HCT116 (cell line): ENCODE results near the gene MTARC2. TPM values are rescaled to one million over a fixed set of nuclear protein-coding genes. Genes with fewer than 3 reads are reported as not detected.

Experiments
- ATAC-seq: fragments of 200-7000 bp; cut with Tn5 transposase; 2 replicates; pipeline ENCODE4 v1.9.1; 2020; ENCODE audit warnings: mild to moderate bottlenecking, moderate library complexity
- BruUV-seq: library from RNA; stranded (reverse); fragments of 400-500 nt; replicated peaks from 2 replicates; lab custom pipeline; 2021; lab: Mats Ljungman, UMichigan
- CTCF ChIA-PET: fragments of 300-600 bp; sonication (Branson Sonifier 250); formaldehyde crosslinking; loops from one replicate; lab custom pipeline; 2021; ENCODE audit warnings: antibody characterized with exemption; lab: Charles Lee
- POLR2A ChIA-PET: fragments of 300-600, 350-600 bp; sonication (Branson Sonifier 250); formaldehyde crosslinking; loops from one replicate; lab custom pipeline; 2021; ENCODE audit warnings: antibody characterized with exemption; lab: Charles Lee
- RAD21 ChIA-PET, 2 experiments: fragments of 300-600 bp; sonication (Branson Sonifier 250); formaldehyde crosslinking; loops; one replicate each; lab custom pipeline; 2023; ENCODE audit warnings: low total read pairs in 2 of 2; ENCODE audit not compliant: uncharacterized antibody in 2 of 2, unreplicated experiment in 2 of 2, low non-redundant PET in 1 of 2; lab: Charles Lee
- DNase-seq: peaks from one replicate; pipeline ENCODE4 v3.0.0-alpha.2; 2010; ENCODE audit warnings: low read depth, low spot score
- H2AFZ ChIP-seq: fragments of 200-600 bp; shearing (Covaris generic), sonication (generic); 2 replicates; pipeline ENCODE4 v1.6.1; 2017; ENCODE audit warnings: low read depth, mixed run types, mixed read lengths, antibody characterized with exemption, low read length; ENCODE audit not compliant: poor library complexity, severe bottlenecking
- H3K27ac ChIP-seq: 2 replicates; pipeline ENCODE4 v1.5.1; 2012; ENCODE audit warnings: low read depth, low read length
- H3K27me3 ChIP-seq: fragments of 200-600 bp; sonication (generic); 2 replicates; pipeline ENCODE4 v1.6.1; 2016; ENCODE audit warnings: mixed run types, low read length, mixed read lengths; ENCODE audit not compliant: insufficient read depth
- H3K36me3 ChIP-seq, 2 experiments: fragments of 200-500 bp in 1 of 2; fragments of 200-600 bp in 1 of 2; sonication (Bioruptor generic) in 1 of 2; sonication (generic) in 1 of 2; 2 replicates each; pipeline versions ENCODE4 v1.5.1 to v1.6.1; 2014 to 2016; ENCODE audit warnings: low read length in 2 of 2, inconsistent platforms in 1 of 2, mixed read lengths in 1 of 2, mixed run types in 1 of 2; ENCODE audit not compliant: insufficient read depth in 2 of 2, control insufficient read depth in 1 of 2
- H3K4me1 ChIP-seq, 2 experiments: fragments of 200-600 bp in 1 of 2; sonication (generic) in 1 of 2; 2 replicates each; pipeline versions ENCODE4 v1.5.1 to v1.6.1; 2012 to 2017; ENCODE audit warnings: low read length in 2 of 2, inconsistent platforms in 1 of 2, mild to moderate bottlenecking in 1 of 2, mixed read lengths in 1 of 2, mixed run types in 1 of 2, moderate library complexity in 1 of 2; ENCODE audit not compliant: insufficient read depth in 2 of 2, control insufficient read depth in 1 of 2
- H3K4me2 ChIP-seq: fragments of 200-600 bp; sonication (generic); 2 replicates; pipeline ENCODE4 v1.6.1; 2017; ENCODE audit warnings: mixed run types, low read length, mixed read lengths
- H3K4me3 ChIP-seq, 2 experiments: fragments of 200-600 bp in 1 of 2; sonication (generic) in 1 of 2; replicated peaks in 1 of 2; 2 replicates each; pipeline ENCODE4 v1.5.1; 2011 to 2016; ENCODE audit warnings: low read length in 2 of 2, control low read depth in 1 of 2, low read depth in 1 of 2, mild to moderate bottlenecking in 1 of 2, mixed read lengths in 1 of 2, mixed run types in 1 of 2
- H3K79me2 ChIP-seq: fragments of 200-600 bp; sonication (generic); 2 replicates; pipeline ENCODE4 v1.6.1; 2017; ENCODE audit warnings: mild to moderate bottlenecking, mixed run types, low read length, moderate library complexity, mixed read lengths; ENCODE audit not compliant: insufficient read depth
- H3K9ac ChIP-seq: fragments of 200-600 bp; sonication (generic); 2 replicates; pipeline ENCODE4 v1.6.1; 2016; ENCODE audit warnings: low read length, mixed read lengths
- H3K9me2 ChIP-seq: fragments of 200-600 bp; sonication (generic), shearing (Covaris generic); 2 replicates; pipeline ENCODE4 v1.6.1; 2017; ENCODE audit warnings: mixed run types, mild to moderate bottlenecking, moderate library complexity; ENCODE audit not compliant: insufficient read depth
- H3K9me3 ChIP-seq, 2 experiments: fragments of 200-500 bp in 1 of 2; fragments of 200-600 bp in 1 of 2; sonication (Bioruptor generic) in 1 of 2; sonication (generic) in 1 of 2; 2 replicates each; pipeline ENCODE4 v1.6.1; 2014 to 2017; ENCODE audit warnings: low read length in 2 of 2, mixed read lengths in 2 of 2, inconsistent platforms in 1 of 2, low read depth in 1 of 2, mild to moderate bottlenecking in 1 of 2, mixed run types in 1 of 2, moderate library complexity in 1 of 2; ENCODE audit not compliant: control insufficient read depth in 1 of 2, insufficient read depth in 1 of 2
- H4K20me1 ChIP-seq: fragments of 200-600 bp; sonication (generic), shearing (Covaris generic); 2 replicates; pipeline ENCODE4 v1.6.1; 2017; ENCODE audit warnings: mixed run types, mild to moderate bottlenecking, moderate library complexity; ENCODE audit not compliant: insufficient read depth
- CBX3 ChIP-seq: IDR thresholded peaks from 2 replicates; pipeline ENCODE4 v1.6.1; 2012; ENCODE audit warnings: low read depth
- CEBPB ChIP-seq: IDR thresholded peaks from 2 replicates; pipeline ENCODE4 v1.6.1; 2012; ENCODE audit warnings: low read depth
- EZH2phosphoT487 ChIP-seq: fragments of 200-600 bp; IDR thresholded peaks from 2 replicates; pipeline ENCODE4 v1.6.1; 2018; ENCODE audit warnings: antibody characterized with exemption, borderline replicate concordance
- POLR2A ChIP-seq: IDR thresholded peaks from 2 replicates; pipeline ENCODE4 v1.7.0; 2011; ENCODE audit warnings: borderline replicate concordance; ENCODE audit not compliant: insufficient read depth, insufficient read length; ENCODE audit errors: extremely low read depth
- RAD21 ChIP-seq: IDR thresholded peaks from 2 replicates; pipeline ENCODE4 v1.6.1; 2012; ENCODE audit warnings: low read depth, mild to moderate bottlenecking
- SIN3A ChIP-seq: IDR thresholded peaks from 2 replicates; pipeline ENCODE4 v1.6.1; 2012; ENCODE audit warnings: low read depth
- TCF7L2 ChIP-seq: IDR thresholded peaks from 2 replicates; pipeline ENCODE4 v1.7.0; 2011; ENCODE audit warnings: borderline replicate concordance, inconsistent platforms; ENCODE audit not compliant: insufficient read depth, insufficient read length; ENCODE audit errors: extremely low read depth
- YY1 ChIP-seq: IDR thresholded peaks from 2 replicates; pipeline ENCODE4 v1.6.1; 2011; ENCODE audit warnings: low read length, low read depth, moderate library complexity, mild to moderate bottlenecking; ENCODE audit not compliant: insufficient replicate concordance; ENCODE audit errors: extremely low read depth
- ZFX ChIP-seq: fragments of 450-650 bp; IDR thresholded peaks from 2 replicates; pipeline ENCODE4 v1.6.1; 2017
- ZNF274 ChIP-seq: fragments of 200-500 bp; sonication (Bioruptor generic); IDR thresholded peaks from 2 replicates; pipeline ENCODE4 v1.6.1; 2014; ENCODE audit warnings: mild to moderate bottlenecking, low read depth, low read length, inconsistent platforms
- intact Hi-C: fragments of 100-400 bp; cut with micrococcal nuclease; formaldehyde crosslinking; loops from 2 replicates; pipeline ENCODE4 v1.10.0; 2022
- total RNA-seq: library from RNA; stranded (reverse); gene quantifications from one replicate; pipeline ENCODE4 v1.2.1, GENCODE V29; 2021; ENCODE audit not compliant: unreplicated experiment
- TF ChIP-seq, protein P1 (sequence below): IDR thresholded peaks from 2 replicates; pipeline ENCODE4 v1.6.1; 2012
- TF ChIP-seq, protein P2 (sequence below): IDR thresholded peaks from 2 replicates; pipeline ENCODE4 v1.6.1; 2011; ENCODE audit warnings: mild to moderate bottlenecking, low read length, moderate library complexity; ENCODE audit not compliant: insufficient replicate concordance; ENCODE audit errors: extremely low read depth
- TF ChIP-seq, protein P3 (sequence below): IDR thresholded peaks from 2 replicates; pipeline ENCODE4 v1.6.1; 2012; ENCODE audit warnings: low read depth
- TF ChIP-seq, protein P4 (sequence below), 3 experiments: fragments of 200-600 bp in 1 of 3; sonication (generic) in 1 of 3; IDR thresholded peaks in 2 of 3; conservative IDR thresholded peaks in 1 of 3; 2 replicates each; pipeline ENCODE4 v1.5.1; 2012 to 2017; ENCODE audit warnings: low read depth in 2 of 3, low read length in 2 of 3, antibody characterized with exemption in 1 of 3, borderline replicate concordance in 1 of 3, control low read depth in 1 of 3, mild to moderate bottlenecking in 1 of 3, mixed read lengths in 1 of 3, mixed run types in 1 of 3, moderate library complexity in 1 of 3; ENCODE audit not compliant: insufficient read depth in 1 of 3

Gene MTARC2
- total RNA-seq, 1 experiment from 2014 or later = 16.6 TPM

DNA sequence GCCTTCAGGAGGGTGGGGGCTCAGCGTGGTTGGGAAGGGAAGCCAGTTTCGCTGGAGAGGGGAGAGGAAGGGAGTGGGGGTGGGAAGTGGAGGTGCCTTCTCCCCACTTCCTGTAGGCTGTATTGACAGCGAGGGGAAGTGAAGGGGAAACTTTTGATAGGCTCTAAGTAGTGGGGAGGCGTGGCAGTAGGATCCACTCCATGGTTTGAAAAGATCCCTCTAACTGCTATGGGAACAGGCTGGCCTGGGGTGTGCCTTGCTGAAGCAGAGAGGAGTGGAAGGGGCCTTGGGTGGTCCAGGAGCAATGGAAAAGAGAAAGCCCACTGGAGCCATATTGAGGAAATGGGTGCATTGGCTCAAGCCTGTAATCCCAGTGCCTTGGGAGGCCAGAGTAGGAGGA is 37.8 kb upstream of the MTARC2 start:
- TF ChIP-seq ZFX (no peak), EZH2phosphoT487 (no peak), TCF7L2 (no peak), SIN3A (no peak), CEBPB (no peak), POLR2A (no peak), YY1 (no peak), CBX3 (no peak), ZNF274 (no peak), RAD21 (no peak)
- TF ChIP-seq, protein P1, sequence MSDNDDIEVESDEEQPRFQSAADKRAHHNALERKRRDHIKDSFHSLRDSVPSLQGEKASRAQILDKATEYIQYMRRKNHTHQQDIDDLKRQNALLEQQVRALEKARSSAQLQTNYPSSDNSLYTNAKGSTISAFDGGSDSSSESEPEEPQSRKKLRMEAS = no peak
- TF ChIP-seq, protein P2, sequence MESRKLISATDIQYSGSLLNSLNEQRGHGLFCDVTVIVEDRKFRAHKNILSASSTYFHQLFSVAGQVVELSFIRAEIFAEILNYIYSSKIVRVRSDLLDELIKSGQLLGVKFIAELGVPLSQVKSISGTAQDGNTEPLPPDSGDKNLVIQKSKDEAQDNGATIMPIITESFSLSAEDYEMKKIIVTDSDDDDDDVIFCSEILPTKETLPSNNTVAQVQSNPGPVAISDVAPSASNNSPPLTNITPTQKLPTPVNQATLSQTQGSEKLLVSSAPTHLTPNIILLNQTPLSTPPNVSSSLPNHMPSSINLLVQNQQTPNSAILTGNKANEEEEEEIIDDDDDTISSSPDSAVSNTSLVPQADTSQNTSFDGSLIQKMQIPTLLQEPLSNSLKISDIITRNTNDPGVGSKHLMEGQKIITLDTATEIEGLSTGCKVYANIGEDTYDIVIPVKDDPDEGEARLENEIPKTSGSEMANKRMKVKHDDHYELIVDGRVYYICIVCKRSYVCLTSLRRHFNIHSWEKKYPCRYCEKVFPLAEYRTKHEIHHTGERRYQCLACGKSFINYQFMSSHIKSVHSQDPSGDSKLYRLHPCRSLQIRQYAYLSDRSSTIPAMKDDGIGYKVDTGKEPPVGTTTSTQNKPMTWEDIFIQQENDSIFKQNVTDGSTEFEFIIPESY = no peak
- TF ChIP-seq, protein P3, sequence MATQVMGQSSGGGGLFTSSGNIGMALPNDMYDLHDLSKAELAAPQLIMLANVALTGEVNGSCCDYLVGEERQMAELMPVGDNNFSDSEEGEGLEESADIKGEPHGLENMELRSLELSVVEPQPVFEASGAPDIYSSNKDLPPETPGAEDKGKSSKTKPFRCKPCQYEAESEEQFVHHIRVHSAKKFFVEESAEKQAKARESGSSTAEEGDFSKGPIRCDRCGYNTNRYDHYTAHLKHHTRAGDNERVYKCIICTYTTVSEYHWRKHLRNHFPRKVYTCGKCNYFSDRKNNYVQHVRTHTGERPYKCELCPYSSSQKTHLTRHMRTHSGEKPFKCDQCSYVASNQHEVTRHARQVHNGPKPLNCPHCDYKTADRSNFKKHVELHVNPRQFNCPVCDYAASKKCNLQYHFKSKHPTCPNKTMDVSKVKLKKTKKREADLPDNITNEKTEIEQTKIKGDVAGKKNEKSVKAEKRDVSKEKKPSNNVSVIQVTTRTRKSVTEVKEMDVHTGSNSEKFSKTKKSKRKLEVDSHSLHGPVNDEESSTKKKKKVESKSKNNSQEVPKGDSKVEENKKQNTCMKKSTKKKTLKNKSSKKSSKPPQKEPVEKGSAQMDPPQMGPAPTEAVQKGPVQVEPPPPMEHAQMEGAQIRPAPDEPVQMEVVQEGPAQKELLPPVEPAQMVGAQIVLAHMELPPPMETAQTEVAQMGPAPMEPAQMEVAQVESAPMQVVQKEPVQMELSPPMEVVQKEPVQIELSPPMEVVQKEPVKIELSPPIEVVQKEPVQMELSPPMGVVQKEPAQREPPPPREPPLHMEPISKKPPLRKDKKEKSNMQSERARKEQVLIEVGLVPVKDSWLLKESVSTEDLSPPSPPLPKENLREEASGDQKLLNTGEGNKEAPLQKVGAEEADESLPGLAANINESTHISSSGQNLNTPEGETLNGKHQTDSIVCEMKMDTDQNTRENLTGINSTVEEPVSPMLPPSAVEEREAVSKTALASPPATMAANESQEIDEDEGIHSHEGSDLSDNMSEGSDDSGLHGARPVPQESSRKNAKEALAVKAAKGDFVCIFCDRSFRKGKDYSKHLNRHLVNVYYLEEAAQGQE = no peak
- TF ChIP-seq, protein P4, sequence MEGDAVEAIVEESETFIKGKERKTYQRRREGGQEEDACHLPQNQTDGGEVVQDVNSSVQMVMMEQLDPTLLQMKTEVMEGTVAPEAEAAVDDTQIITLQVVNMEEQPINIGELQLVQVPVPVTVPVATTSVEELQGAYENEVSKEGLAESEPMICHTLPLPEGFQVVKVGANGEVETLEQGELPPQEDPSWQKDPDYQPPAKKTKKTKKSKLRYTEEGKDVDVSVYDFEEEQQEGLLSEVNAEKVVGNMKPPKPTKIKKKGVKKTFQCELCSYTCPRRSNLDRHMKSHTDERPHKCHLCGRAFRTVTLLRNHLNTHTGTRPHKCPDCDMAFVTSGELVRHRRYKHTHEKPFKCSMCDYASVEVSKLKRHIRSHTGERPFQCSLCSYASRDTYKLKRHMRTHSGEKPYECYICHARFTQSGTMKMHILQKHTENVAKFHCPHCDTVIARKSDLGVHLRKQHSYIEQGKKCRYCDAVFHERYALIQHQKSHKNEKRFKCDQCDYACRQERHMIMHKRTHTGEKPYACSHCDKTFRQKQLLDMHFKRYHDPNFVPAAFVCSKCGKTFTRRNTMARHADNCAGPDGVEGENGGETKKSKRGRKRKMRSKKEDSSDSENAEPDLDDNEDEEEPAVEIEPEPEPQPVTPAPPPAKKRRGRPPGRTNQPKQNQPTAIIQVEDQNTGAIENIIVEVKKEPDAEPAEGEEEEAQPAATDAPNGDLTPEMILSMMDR (IDR thresholded peaks at IDR 0.05 in 2 of 3, conservative IDR thresholded peaks at IDR 0.05 in 1 of 3; ENCODE audit: borderline replicate concordance in 1 of 3, insufficient read depth in 1 of 3, low read depth in 2 of 3, low read length in 2 of 3) = no peak
- TF ChIP-seq, all 23 proteins: peak for 0
- Histone ChIP-seq H4K20me1 (no peaks in the 10 kb centered on the region), H3K27ac (no peak overlapping the region), H3K4me2 (no peak overlapping the region), H3K79me2 (no peaks in the 10 kb centered on the region), H3K4me1 (no peaks in the 10 kb centered on the region), H3K9me3 (no peaks in the 10 kb centered on the region), H3K9me2 (no peaks in the 10 kb centered on the region), H3K9ac (no peak overlapping the region), H3K4me3 (no peak overlapping the region), H2AFZ (no peak overlapping the region), H3K36me3 (no peaks in the 10 kb centered on the region), H3K27me3 (no peaks in the 10 kb centered on the region)
- CTCF ChIA-PET = no interaction called here
- no peak for DNase-seq
- no TSS peak for BruUV-seq
- ATAC-seq = no peak
- POLR2A ChIA-PET = no interaction called here
- RAD21 ChIA-PET = no interaction called here
- intact Hi-C loops = no loop called here
